GM21447 (cell line): Measurements from ENCODE around the gene CTDSPL.
"Not testable (repeated sequence)": the region's sequence is repeated elsewhere in the genome, so short reads cannot be mapped to it uniquely, and the experiment has no call there.

ENCODE experiments used
- ATAC-seq: cut with Tn5 transposase; IDR thresholded peaks from one replicate; pipeline ENCODE4 v1.9.1; 2021; ENCODE audit not compliant: unreplicated experiment

The CTDSPL gene

DNA sequence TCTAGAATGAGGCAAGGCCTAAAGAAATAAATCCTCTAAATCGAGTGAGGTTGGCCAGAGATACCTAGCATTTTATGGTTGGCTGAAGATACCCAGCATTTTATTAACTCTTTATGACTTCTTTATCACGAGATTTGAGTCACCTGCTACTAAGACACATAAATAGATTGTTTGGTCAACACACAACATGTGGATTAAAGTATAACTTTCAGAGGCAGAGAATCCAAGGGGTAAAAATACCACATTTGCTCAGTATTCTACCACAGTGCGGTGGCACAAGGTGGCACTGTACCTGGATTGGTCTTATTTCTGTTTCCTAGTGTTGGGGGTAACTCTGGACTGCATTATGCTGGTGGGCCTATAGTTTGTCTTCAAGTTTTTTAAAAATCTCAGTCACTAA is 102.0 kb downstream of the CTDSPL start:
- no peak for ATAC-seq

DNA sequence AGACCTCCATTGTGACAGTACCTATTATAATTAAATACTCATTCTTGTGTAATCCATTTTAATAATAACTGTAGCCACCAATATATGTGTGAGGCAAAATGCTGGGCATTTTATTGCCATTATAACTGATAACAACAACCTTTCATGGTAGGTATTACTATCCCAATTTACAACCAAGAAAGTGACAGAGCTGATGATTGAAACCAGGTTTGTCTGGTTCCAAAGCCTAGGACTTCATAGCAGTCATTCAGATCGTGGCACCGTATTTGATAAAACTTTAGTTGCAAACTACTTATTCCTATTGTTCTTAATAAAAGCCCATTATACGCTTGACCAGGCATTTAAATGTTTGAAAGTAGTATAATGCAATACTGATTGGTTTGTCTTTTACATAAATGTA is 102.5 kb downstream of the CTDSPL start:
- no peak for ATAC-seq

GRCh38 chr3:37964716-37965115 is 103.0 kb downstream of the CTDSPL start:
- ATAC-seq: no peak

DNA sequence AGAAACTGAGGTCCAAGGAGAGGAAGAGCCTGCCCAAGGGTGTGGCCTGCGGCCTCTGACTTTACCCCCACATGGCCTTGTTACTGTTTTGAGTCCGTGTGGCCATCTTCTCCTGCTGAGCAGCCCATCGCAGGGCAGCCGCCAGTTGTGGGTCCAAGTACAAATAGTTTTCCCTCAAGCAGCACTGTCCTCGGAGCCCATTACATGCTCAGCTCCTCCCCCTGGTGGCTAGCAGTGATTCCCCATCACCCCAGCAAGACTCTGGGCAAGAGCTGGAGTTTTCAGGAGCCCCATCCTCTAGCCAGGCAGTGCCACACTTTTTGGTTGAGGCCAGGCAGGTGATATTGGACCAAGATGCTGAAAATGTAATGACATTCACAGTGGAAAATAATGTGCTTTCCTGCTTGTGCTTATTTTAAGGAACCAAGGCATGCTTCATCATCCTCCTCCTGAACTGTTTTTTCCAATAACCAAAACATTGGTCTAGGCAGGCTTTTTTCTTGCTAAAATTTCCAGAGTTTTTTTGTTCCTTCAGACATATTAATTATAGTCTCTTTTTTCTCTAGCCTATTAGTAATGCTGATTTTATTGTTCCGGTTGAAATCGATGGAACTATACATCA is 105.7 kb downstream of the CTDSPL start:
- peak; percentile 70 for ATAC-seq

DNA sequence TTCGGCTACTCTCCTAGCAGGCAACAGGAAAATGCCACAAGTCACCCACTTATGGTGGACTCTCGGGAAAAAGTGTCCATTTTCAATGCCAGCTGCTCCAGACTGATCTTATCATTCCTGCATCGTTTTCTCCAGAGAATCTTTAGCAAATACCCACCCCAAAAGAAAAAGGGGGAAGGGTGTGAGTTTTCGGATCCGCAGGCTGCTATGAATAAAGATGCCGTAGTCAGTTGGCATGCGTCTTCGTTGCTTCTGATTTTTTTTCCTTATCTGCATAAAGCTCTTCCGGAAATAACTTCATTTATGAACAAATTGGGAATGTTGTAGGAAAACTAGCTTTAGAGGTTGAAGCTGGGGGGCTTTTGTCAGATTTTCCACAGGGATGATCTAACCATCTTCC is 106.5 kb downstream of the CTDSPL start:
- no peak for ATAC-seq

- no peak for ATAC-seq
Measured at GRCh38 chr3:37968813-37969595, 107.3 kb downstream of the CTDSPL start.

DNA sequence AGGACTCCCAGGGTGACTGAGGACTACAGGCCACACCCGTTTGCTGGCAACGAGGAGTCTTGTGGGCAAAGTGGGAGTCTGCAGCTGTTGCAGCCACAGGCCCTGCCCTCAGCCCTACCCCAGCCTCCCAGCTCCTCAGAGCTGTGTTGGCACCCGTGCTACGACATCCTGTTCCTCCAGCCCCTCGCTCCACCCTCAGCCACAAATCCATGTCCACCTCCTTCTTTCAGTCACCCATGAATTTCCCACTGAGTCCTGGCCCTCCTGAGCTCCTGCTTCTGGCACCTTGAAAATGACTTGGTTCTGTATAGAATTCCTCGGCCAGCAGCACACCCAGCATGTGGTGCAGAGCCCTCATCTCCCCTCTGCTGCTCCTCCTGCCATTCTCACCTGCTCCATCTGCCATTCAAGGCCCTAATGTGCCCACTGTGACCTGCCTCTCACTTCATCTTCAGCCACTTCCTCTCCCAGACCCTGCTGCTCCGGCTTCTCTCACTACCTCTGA is 108.0 kb downstream of the CTDSPL start:
- ATAC-seq: no peak

DNA sequence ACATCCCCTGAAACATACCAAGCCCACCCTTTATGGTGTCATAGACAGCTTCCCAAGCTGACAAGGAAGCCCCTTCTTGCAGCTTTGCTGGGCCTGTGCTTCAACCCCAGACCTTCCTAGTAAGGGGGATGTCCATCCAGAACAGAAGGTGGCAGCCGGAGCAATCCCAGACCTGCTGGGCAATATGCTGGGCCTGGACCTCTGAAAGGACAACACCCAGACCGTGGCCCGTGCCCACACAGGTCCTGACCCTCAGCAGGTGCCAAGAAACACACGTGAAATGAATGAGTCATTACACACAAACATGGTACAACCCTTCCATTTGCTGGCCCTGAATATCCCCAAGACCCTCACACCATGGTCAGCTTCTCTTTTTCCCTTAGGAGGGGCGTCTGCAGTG is 109.1 kb downstream of the CTDSPL start:
- ATAC-seq: no peak

DNA sequence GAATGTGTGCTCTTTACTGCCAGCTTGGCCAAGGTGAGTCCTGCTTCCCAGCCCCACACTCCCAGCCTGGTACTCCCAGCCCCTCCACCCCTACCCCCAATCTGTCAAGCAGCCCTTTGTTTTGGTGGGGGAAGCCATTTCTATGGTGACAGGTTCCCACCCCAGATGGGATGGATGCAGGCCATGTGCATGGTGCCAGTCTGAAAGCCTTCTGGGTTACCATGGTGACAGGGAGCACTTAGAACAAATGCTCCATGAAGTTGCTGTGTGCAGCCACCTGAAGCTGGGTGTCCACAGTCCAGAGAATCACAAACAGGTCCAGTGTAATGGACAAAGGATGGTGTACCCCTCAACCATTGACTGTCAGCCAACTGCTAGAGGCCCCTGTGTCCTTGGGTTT is 109.8 kb downstream of the CTDSPL start:
- no peak for ATAC-seq

- ATAC-seq: not testable (repeated sequence)
Measured at GRCh38 chr3:37972056-37972455, 110.4 kb downstream of the CTDSPL start.

- no peak for ATAC-seq
Measured at GRCh38 chr3:37973246-37974054, 111.8 kb downstream of the CTDSPL start.

DNA sequence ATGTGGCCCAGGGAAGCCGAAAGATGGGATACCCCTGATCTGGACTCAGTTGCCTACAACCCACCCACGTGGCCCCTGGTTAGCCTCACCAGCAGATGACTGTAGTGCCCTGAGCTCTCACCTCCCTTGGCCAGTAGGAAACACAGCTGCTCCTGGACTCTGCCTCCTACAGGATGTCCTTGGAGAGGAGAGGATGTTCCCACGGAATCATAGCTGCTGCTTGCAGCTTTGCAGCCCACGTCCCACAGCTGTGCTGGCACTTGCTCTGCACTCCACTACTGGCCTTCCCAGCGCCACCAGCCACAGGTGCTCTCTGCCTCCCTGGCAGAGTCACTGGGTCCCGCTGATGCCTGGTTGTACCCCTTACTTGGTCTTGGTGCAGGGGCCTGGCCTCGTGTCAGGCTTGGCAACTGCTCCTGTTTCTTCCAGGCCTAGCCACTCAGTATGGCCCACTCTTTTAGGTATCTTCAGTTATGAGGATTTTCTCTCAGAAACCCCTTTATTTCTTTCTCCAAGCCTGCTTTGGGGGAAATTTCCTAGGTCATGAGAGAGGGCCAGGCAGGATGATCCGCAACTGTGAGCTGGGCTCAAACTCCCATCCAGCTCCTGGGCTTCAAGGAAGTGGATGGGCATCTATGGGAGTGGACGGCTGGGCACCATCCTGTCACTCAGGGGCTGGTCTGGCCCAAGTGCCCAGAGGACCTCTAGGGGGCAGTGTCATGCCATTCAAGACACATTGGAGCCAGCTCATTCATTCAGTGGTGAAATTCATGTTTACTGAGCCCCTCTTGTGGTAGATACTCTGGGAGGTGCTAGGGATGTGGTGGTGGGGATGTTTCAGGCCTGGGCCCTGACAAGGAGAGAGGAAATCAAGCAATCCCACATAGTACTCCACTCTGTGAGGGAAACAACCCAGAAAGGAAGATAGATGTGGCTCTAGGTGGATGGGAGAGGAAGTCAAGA is 112.7 kb downstream of the CTDSPL start:
- ATAC-seq: peak; percentile 87

- ATAC-seq: no peak
Measured at GRCh38 chr3:37979541-37980461, 118.1 kb downstream of the CTDSPL start.

DNA sequence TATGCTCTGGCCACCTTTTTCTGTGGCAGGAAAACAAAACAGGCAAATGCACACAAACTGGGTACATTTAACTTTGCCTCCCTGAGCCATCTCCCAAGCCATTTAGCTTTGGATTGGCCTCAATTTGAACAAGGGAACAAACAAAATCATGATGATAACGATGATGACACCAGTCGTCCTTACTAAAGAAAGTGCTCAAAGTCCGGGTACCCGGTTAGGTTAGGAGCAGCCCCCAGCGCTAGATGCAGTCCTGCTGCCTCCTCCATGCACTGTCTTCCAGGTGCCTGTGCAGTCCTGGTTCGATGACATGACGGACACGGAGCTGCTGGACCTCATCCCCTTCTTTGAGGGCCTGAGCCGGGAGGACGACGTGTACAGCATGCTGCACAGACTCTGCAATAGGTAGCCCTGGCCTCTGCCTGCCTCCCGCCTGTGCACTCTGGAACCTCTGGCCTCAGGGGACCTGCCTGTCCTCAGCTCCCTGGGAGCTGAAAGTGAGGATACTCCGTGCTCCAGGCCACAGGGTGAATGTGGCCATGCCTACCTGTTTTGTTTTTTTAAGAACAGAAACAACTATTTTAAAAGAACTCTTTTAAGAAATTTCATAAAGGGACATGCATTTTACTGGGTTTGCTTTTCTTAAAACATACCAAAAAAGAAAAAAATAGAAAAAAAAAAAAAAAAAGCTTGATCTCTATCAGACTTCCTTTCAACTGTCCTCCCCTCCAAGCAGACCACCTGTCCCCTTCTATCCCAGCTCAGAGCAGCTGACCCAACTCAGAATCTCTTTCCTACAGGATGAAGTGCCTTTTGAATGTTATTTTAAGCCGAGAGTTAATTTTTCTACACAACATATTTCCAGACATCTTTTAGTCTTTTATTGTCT is 119.0 kb downstream of the CTDSPL start:
- no peak for ATAC-seq

GRCh38 chr3:37981348-37981664 is 119.6 kb downstream of the CTDSPL start:
- ATAC-seq: no peak

DNA sequence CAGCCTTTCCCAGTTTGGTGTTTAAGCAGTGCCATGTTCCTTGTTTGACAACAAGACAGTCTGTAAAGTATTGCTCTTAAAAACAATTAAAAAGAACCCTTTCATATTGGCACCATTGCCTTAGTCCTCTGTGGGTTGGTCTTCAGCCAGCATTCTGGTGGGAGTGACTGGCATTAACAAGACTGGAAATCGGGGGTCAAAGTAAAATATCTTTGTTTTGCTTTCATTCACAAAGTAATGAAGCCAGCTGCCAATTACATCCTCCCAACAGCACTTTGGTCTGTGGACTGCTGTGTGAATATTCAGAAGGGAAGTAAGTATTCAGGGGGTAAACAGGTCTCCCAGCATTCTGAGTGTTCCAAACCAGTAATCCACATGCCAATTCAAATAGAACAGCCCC is 120.7 kb downstream of the CTDSPL start:
- no peak for ATAC-seq

DNA sequence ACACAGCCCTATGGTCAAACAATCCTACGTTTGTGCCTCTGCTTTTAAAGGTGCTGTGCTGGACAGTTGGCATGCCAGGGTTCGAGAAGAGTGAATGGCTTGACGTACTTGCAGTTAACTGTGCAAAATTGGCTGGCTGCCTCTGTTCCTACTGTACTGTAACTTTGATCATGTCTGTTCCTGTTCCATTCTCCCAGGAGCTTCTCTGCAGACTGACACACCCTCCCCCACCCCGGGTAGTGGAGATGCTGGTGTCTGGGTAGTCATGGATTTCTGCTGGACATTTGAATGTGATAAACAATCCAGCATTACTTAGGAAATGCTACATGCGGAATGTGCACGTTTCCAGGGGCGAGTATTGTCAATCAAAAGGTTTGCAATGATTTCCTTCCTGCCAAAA is 122.4 kb downstream of the CTDSPL start:
- no peak for ATAC-seq

DNA sequence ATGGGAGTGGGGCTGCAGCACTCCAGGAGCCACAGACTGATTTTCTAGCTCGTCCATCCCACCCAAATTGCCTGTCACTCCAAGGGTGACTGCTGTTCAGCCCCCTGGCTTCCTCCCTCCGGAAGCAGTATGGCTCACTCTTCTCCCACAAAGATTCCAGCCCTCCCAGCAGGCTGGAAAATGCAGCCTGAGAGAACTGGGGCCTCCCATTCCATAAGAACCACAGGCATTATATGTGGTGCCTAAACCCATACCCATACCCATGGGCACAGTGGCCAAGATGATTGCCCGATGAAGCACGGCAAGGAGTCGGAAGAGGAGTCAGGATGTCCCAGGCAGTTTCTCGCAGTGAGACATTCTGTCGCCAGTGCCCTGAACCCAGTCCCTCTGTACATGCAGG is 122.9 kb downstream of the CTDSPL start:
- no peak for ATAC-seq
